GM12878 (cell line): Measurements from ENCODE around the gene PRDM16. TPM values are rescaled to one million over a fixed set of nuclear protein-coding genes. Genes with fewer than 3 reads are reported as not detected.

ENCODE experiments used
- ATAC-seq: fragments of 200-7000 bp; cut with Tn5 transposase; 3 replicates; pipeline ENCODE4 v1.9.1; 2020; ENCODE audit warnings: mild to moderate bottlenecking, moderate library complexity
- BruUV-seq: library from RNA; stranded (reverse); fragments of 400-500 nt; replicated peaks from 2 replicates; lab custom pipeline; 2021; lab: Mats Ljungman, UMichigan
- CTCF ChIA-PET: fragments of 300-600 bp; sonication (Branson Sonifier 250); formaldehyde crosslinking; extraction: SDS; loops from one replicate; lab custom pipeline; 2021; ENCODE audit warnings: inconsistent platforms; lab: Yijun Ruan, JAX
- POLR2A ChIA-PET: fragments of 350-600 bp; formaldehyde crosslinking; extraction: SDS; loops from one replicate; lab custom pipeline; 2021; ENCODE audit warnings: inconsistent platforms; lab: Charles Lee
- RAD21 ChIA-PET: fragments of 300-600 bp; sonication (Branson Sonifier 250); formaldehyde crosslinking; loops from one replicate; lab custom pipeline; 2023; ENCODE audit warnings: antibody characterized with exemption; ENCODE audit not compliant: unreplicated experiment; lab: Charles Lee
- SMC1A ChIA-PET: fragments of 300-600 bp; sonication (Branson Sonifier 250); formaldehyde crosslinking; loops from one replicate; lab custom pipeline; 2023; ENCODE audit not compliant: unreplicated experiment, uncharacterized antibody; lab: Charles Lee
- DNase-seq: peaks from one replicate; pipeline ENCODE4 v3.0.0-alpha.2; 2011; ENCODE audit warnings: low read depth, low spot score
- FAIRE-seq: peaks from 3 replicates; lab custom pipeline; 2011; peaks lifted over from hg19 to GRCh38; lab: Jason Lieb, UNC
- H2AFZ ChIP-seq: 2 replicates; pipeline ENCODE4 v1.6.0; 2011; ENCODE audit warnings: low read depth, low read length, control low read depth; ENCODE audit not compliant: control insufficient read depth
- H3K27ac ChIP-seq: 2 replicates; pipeline ENCODE4 v1.5.1; 2011; ENCODE audit warnings: control low read depth; ENCODE audit not compliant: control insufficient read depth, insufficient read depth
- H3K27me3 ChIP-seq, 2 experiments: replicated peaks in 1 of 2; 2 replicates each; pipeline versions ENCODE4 v1.6.0 to v1.6.1; 2011; ENCODE audit warnings: low read length in 1 of 2; ENCODE audit not compliant: control insufficient read depth in 2 of 2, insufficient read depth in 2 of 2
- H3K36me3 ChIP-seq, 2 experiments: 2 replicates each; pipeline ENCODE4 v1.5.1; 2011; ENCODE audit warnings: low read length in 1 of 2; ENCODE audit not compliant: control insufficient read depth in 2 of 2, insufficient read depth in 2 of 2
- H3K4me1 ChIP-seq: 2 replicates; pipeline ENCODE4 v1.6.1; 2011; ENCODE audit warnings: mild to moderate bottlenecking, low read length, moderate library complexity, mixed read lengths; ENCODE audit not compliant: control insufficient read depth, insufficient read depth
- H3K4me2 ChIP-seq: 2 replicates; pipeline ENCODE4 v1.6.0; 2011; ENCODE audit warnings: control low read depth; ENCODE audit not compliant: control insufficient read depth, insufficient read depth
- H3K4me3 ChIP-seq: fragments of 200-600 bp; sonication (generic); 2 replicates; pipeline ENCODE4 v1.5.1; 2016
- H3K79me2 ChIP-seq: 2 replicates; pipeline ENCODE4 v1.6.0; 2011; ENCODE audit warnings: low read length; ENCODE audit not compliant: control insufficient read depth, insufficient read depth
- H3K9ac ChIP-seq: 2 replicates; pipeline ENCODE4 v1.8.0; 2011; ENCODE audit warnings: low read length, control low read depth, mixed read lengths; ENCODE audit not compliant: control insufficient read depth, insufficient read depth
- H3K9me3 ChIP-seq: replicated peaks from 3 replicates; pipeline ENCODE4 v1.5.1; 2011; ENCODE audit warnings: mild to moderate bottlenecking, low read length; ENCODE audit not compliant: control insufficient read depth, insufficient read depth
- H4K20me1 ChIP-seq: 2 replicates; pipeline ENCODE4 v1.6.0; 2011; ENCODE audit not compliant: control insufficient read depth, insufficient read depth
- BACH1 ChIP-seq: fragments of 450-650 bp; IDR thresholded peaks from 2 replicates; pipeline ENCODE4 v1.6.1; 2017; ENCODE audit warnings: mild to moderate bottlenecking, borderline replicate concordance
- CBFB ChIP-seq: IDR thresholded peaks from 2 replicates; pipeline ENCODE4 v1.6.1; 2016; ENCODE audit warnings: antibody characterized with exemption, low read depth
- CHD1 ChIP-seq: IDR thresholded peaks from 2 replicates; pipeline ENCODE4 v1.6.1; 2012; ENCODE audit warnings: low read depth, low read length, improper control_type of control experiment
- DPF2 ChIP-seq: fragments of 450-650 bp; IDR thresholded peaks from 2 replicates; pipeline ENCODE4 v1.6.1; 2017; ENCODE audit warnings: mild to moderate bottlenecking
- HDAC6 ChIP-seq: fragments of 200-600 bp; sonication (generic); IDR thresholded peaks from one replicate; pipeline ENCODE4 v1.8.0; 2017; ENCODE audit warnings: antibody characterized with exemption; ENCODE audit not compliant: unreplicated experiment
- MAX ChIP-seq: IDR thresholded peaks from 2 replicates; pipeline ENCODE4 v1.6.1; 2012; ENCODE audit warnings: low read depth, low read length, improper control_type of control experiment
- NR2C1 ChIP-seq: fragments of 450-650 bp; IDR thresholded peaks from 2 replicates; pipeline ENCODE4 v1.6.1; 2017; ENCODE audit warnings: antibody characterized with exemption, mild to moderate bottlenecking, moderate library complexity
- NRF1 ChIP-seq: conservative IDR thresholded peaks from 2 replicates; pipeline ENCODE4 v1.6.1; 2011; ENCODE audit warnings: mild to moderate bottlenecking, low read depth, low read length, improper control_type of control experiment
- PKNOX1 ChIP-seq: fragments of 450-650 bp; IDR thresholded peaks from 2 replicates; pipeline ENCODE4 v1.6.1; 2016; ENCODE audit warnings: mild to moderate bottlenecking
- POLR2A ChIP-seq: IDR thresholded peaks from 2 replicates; pipeline ENCODE4 v1.6.1; 2011; ENCODE audit warnings: low read depth, mild to moderate bottlenecking, low read length
- RELA ChIP-seq: fragments of 450-650 bp; IDR thresholded peaks from 2 replicates; pipeline ENCODE4 v1.8.0; 2014; ENCODE audit warnings: borderline replicate concordance; ENCODE audit not compliant: partially characterized antibody
- SPI1 ChIP-seq: IDR thresholded peaks from 2 replicates; pipeline ENCODE4 v1.6.1; 2011; ENCODE audit warnings: low read depth, mild to moderate bottlenecking, low read length, moderate library complexity, borderline replicate concordance; ENCODE audit not compliant: insufficient read depth
- ZBTB11 ChIP-seq: fragments of 450-650 bp; formaldehyde crosslinking; IDR thresholded peaks from 2 replicates; pipeline ENCODE4 v1.5.0; 2022; ENCODE audit warnings: mild to moderate bottlenecking, missing genetic modification characterization
- WGBS: methylation state at CpG from one replicate; pipeline ENCODE4 v1.1.6; 2016; ENCODE audit warnings: low lambda C conversion rate; ENCODE audit not compliant: insufficient replicate concordance, insufficient coverage; ENCODE audit errors: missing lambda C conversion rate; 5-methylcytosine and 5-hydroxymethylcytosine counted together
- in situ Hi-C: fragments of 300-500 bp; cut with MboI; formaldehyde crosslinking; loops from 9 replicates; pipeline ENCODE4 v1.14.3; 2018; ENCODE audit warnings: mixed read lengths
- intact Hi-C: fragments of 100-400 bp; cut with micrococcal nuclease; formaldehyde crosslinking; loops from one replicate; pipeline ENCODE4 v1.14.2; 2022; ENCODE audit not compliant: unreplicated experiment
- polyA plus RNA-seq, 11 experiments: library from polyadenylated mRNA; depleted of rRNA in 4 of 11; unstranded in 6 of 11; stranded (reverse) in 5 of 11; fragments of >200 nt; fragmentation: Nextera tagmentation in 4 of 11; fragmentation: Illumina TruSeq in 1 of 11; extraction: Ambion mirVana in 4 of 11; extraction: Trizol in 1 of 11; gene quantifications; 1 replicate in 1 of 11; 2 replicates in 10 of 11; pipeline versions ENCODE4 v1.2.1 to v1.2.3, GENCODE V29; 2011 to 2016; ENCODE audit warnings: inconsistent platforms in 2 of 11, missing spikeins in 2 of 11, low read depth in 1 of 11
- total RNA-seq, 4 experiments: library from RNA; depleted of rRNA in 3 of 4; stranded (reverse); fragments of >200 nt in 3 of 4; fragmentation: Illumina TruSeq in 1 of 4; extraction: Trizol in 1 of 4; gene quantifications; 2 replicates each; pipeline versions ENCODE4 v1.2.1 to v1.2.3, GENCODE V29; 2013 to 2021

PRDM16 gene
- total and polyA plus RNA-seq, 10 of the 15 experiments (the other 5 are each of a cell fraction or from before 2014, with no cell fraction given): 0.03 TPM; not detected in 9

GRCh38 chr1:3129133-3129490, 60.1 kb downstream of the PRDM16 start:
- ChIA-PET CTCF (no interaction called here), POLR2A (no interaction called here), RAD21 (no interaction called here), SMC1A (no interaction called here)
- DNase-seq (no peak), ATAC-seq (no peak), FAIRE-seq (no peak)
- WGBS: 40% methylated on average over 8 of the region's 8 CpGs
- Histone ChIP-seq H3K27ac (no peak overlapping the region), H4K20me1 (no peaks in the 10 kb centered on the region), H3K4me3 (no peak overlapping the region), H3K36me3 (no peaks in the 10 kb centered on the region), H2AFZ (no peak overlapping the region), H3K9ac (no peak overlapping the region), H3K27me3 (no peaks in the 10 kb centered on the region), H3K9me3 (no peaks in the 10 kb centered on the region), H3K79me2 (no peaks in the 10 kb centered on the region), H3K4me2 (no peak overlapping the region), H3K4me1 (no peaks in the 10 kb centered on the region)
- no TSS peak for BruUV-seq
- intact Hi-C loops (no loop called here), in situ Hi-C loops (no loop called here)
- no peak for TF ChIP-seq DPF2
- TF ChIP-seq CHD1: no peak
- TF ChIP-seq ZBTB11 (CRISPR knock-in tag): no peak
- TF ChIP-seq HDAC6: no peak
- TF ChIP-seq NRF1: no peak
- no peak for TF ChIP-seq PKNOX1
- TF ChIP-seq CBFB: no peak
- no peak for TF ChIP-seq BACH1
- TF ChIP-seq MAX: no peak
- TF ChIP-seq SPI1: no peak
- no peak for TF ChIP-seq RELA
- TF ChIP-seq POLR2A: no peak
- TF ChIP-seq NR2C1: no peak
